ENCODE results near the gene APOL3. TPM values are rescaled to one million over a fixed set of nuclear protein-coding genes. Genes with fewer than 3 reads are reported as not detected.
"Not testable (repeated sequence)": the region's sequence is repeated elsewhere in the genome, so short reads cannot be mapped to it uniquely, and the experiment has no call there.

Gene APOL3
- total RNA-seq, 2 experiments from 2014 or later: 119 to 121 TPM

DNA sequence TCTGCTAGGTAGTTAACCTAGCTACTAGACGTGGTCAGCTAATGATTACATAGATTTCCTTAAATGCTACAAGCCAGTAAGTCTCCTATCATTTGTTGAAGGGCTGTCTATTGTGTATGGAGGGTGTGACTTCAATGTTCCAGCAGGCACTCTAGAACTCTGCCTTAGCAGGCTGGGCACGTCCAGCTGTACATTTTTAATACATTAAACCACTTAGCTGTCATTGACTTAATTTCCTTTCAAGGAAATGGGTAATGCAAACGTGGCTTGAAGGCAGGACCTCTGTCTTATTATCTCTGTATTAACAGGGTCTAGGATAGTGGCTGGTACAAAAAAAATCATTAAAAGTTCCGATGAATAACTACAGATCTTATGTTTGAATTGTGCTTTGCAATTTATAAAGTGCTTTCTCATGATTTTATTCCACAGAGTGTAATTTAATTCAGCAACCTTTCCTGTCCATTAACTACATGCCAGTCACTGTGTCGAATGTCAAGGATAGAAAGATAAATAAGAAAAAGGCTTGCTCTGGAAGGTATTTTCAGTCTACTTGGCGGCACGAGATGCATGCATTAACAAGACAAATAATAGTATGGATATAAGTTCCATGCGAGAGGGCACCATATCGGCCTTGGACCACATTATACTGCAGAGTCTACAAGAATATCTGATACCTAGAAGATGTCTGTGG, 60.3 kb downstream of the APOL3 start:
- peaks cover 8% of the 10 kb centered on the region for H3K27me3 Mint-ChIP-seq
- H3K9me3 Mint-ChIP-seq: no peaks in the 10 kb centered on the region
- no peak overlapping the region for H3K4me3 Mint-ChIP-seq
- H3K4me1 Mint-ChIP-seq: no peaks in the 10 kb centered on the region
- POLR2A ChIA-PET: no interaction called here
- no peak overlapping the region for H3K27ac Mint-ChIP-seq
- no peaks in the 10 kb centered on the region for H3K36me3 Mint-ChIP-seq (ENCODE audit: low read depth)
- DNase-seq: no peak
- CTCF ChIA-PET: interaction anchor here (1.3 kb wide), 1 partner anchor 34 kb away, joined by 4 read pairs; no protein-coding TSS in a partner anchor

DNA sequence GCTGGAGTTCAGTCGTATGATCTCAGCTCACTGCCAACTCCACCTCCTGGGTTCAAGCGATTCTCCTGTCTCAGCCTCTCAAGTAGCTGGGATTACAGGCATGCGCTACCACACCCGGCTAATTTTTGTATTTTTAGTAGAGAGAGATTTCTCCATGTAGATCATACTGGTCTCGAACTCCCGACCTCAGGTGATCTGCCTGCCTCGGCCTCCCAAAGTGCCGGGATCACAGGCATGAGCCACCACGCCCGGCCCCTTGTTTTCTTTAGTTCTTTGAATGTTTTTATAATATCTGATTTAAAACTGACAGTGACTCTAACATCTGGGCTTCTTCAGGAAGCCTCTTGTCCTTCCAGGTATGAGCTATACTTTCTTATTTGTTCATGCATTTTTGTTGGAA, 61.0 kb downstream of the APOL3 start:
- H3K36me3 Mint-ChIP-seq (ENCODE audit: low read depth); H3K4me3 Mint-ChIP-seq; DNase-seq; H3K27ac Mint-ChIP-seq; H3K9me3 Mint-ChIP-seq; H3K27me3 Mint-ChIP-seq; POLR2A ChIA-PET; H3K4me1 Mint-ChIP-seq: not testable (repeated sequence)
- CTCF ChIA-PET: interaction anchor here (1.3 kb wide), 1 partner anchor 34 kb away, joined by 4 read pairs; no protein-coding TSS in a partner anchor

DNA sequence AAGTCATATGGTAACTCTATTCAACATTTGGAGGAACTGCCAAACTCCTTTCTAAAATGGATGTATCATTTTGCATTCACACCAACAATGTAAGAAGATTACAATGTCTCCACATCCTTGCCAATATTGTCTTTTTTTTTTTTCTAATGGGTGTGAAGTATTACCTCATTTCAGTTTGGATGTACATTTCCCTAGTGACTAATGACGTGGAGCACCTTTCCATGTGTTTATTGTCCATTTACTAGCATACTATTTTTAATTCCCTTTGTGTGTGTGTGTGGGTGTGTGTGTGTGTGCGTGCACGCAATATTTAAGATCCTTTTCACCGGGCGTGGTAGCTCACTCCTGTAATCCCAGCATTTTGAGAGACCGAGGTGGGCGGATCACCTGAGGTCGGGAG, 62.7 kb downstream of the APOL3 start:
- POLR2A ChIA-PET: no interaction called here
- H3K27me3 Mint-ChIP-seq: peaks cover 5% of the 10 kb centered on the region
- H3K4me1 Mint-ChIP-seq: no peaks in the 10 kb centered on the region
- no peaks in the 10 kb centered on the region for H3K36me3 Mint-ChIP-seq (ENCODE audit: low read depth)
- no peak for DNase-seq
- no peaks in the 10 kb centered on the region for H3K9me3 Mint-ChIP-seq
- H3K27ac Mint-ChIP-seq: no peak overlapping the region
- H3K4me3 Mint-ChIP-seq: no peak overlapping the region
- CTCF ChIA-PET: no interaction called here

- H3K27me3 Mint-ChIP-seq; H3K9me3 Mint-ChIP-seq; POLR2A ChIA-PET; H3K4me1 Mint-ChIP-seq; H3K36me3 Mint-ChIP-seq (ENCODE audit: low read depth); H3K27ac Mint-ChIP-seq; H3K4me3 Mint-ChIP-seq; CTCF ChIA-PET; DNase-seq: not testable (repeated sequence)
Observed at GRCh38 chr22:36090772-36091171, 69.8 kb downstream of the APOL3 start.

Other genes starting within 250 kb of the APOL3 start
- gene RBFOX2, start 131.9 kb downstream of the APOL3 start, total RNA-seq: 1 to 10 TPM in 1 of 2 experiments, under 1 TPM in 1; 0.83 to 1.4 TPM
- gene APOL4, start 41.1 kb upstream of the APOL3 start, total RNA-seq: 1 to 10 TPM; 7.5 to 7.6 TPM
- 10 to 100 TPM; 82.3 to 83.0 TPM for gene APOL2, start 78.8 kb upstream of the APOL3 start, total RNA-seq
- gene APOL1, start 92.4 kb upstream of the APOL3 start, total RNA-seq: 10 to 100 TPM; 63.0 to 64.0 TPM
- gene MYH9, start 227.2 kb upstream of the APOL3 start, total RNA-seq: 100 to 1,000 TPM; 840 to 865 TPM

Data from activated CD4-positive, alpha-beta memory T cell treated with anti-CD3 and anti-CD28 coated beads, Interleukin-2, amount 10 ng/mL, durations not matched to agents 7 days and 5 days (primary cell).